ENCODE measurements around the gene TULP4. TPM values are rescaled to one million over a fixed set of nuclear protein-coding genes. Genes with fewer than 3 reads are reported as not detected.

TULP4 gene
- total RNA-seq, 1 experiment from 2014 or later: 82.0 TPM

GRCh38 chr6:158314737-158315136 lies 2.5 kb downstream of the TULP4 start:
- no peak for DNase-seq (ENCODE audit: low spot score)
- Histone ChIP-seq H3K4me1 (ENCODE audit: insufficient read depth, low read length, poor library complexity, severe bottlenecking) (peaks cover 22% of the 10 kb centered on the region), H3K9me3 (ENCODE audit: low read depth, low read length, poor library complexity, severe bottlenecking) (no peaks in the 10 kb centered on the region), H3K4me3 (ENCODE audit: low read depth, low read length, poor library complexity, severe bottlenecking) (no peak overlapping the region), H3K36me3 (ENCODE audit: insufficient read depth, low read length, poor library complexity, severe bottlenecking) (peaks cover 11% of the 10 kb centered on the region), H3K27me3 (replicated peaks; ENCODE audit: insufficient read depth, low read depth, low read length, poor library complexity) (no peaks in the 10 kb centered on the region), H3K27ac (ENCODE audit: low read depth, low read length, poor library complexity, severe bottlenecking) (no peak overlapping the region)
- intact Hi-C loops (cut with micrococcal nuclease; ENCODE audit: unreplicated experiment): no loop called here
- ChIA-PET CTCF (no interaction called here), POLR2A (ENCODE audit: low non-redundant PET) (no interaction called here)
- BruUV-seq (replicated peaks): no TSS peak
- TF ChIP-seq EZH2 (IDR thresholded peaks at IDR 0.05; ENCODE audit: borderline replicate concordance, low read depth, low read length, poor library complexity, severe bottlenecking) (no peak), CTCF (conservative IDR thresholded peaks at IDR 0.05; ENCODE audit: low read depth, low read length) (no peak)

GRCh38 chr6:158316022-158316421 lies 3.8 kb downstream of the TULP4 start:
- TF ChIP-seq EZH2 (IDR thresholded peaks at IDR 0.05; ENCODE audit: borderline replicate concordance, low read depth, low read length, poor library complexity, severe bottlenecking) (no peak), CTCF (conservative IDR thresholded peaks at IDR 0.05; ENCODE audit: low read depth, low read length) (no peak)
- Histone ChIP-seq H3K36me3 (ENCODE audit: insufficient read depth, low read length, poor library complexity, severe bottlenecking) (peaks cover 11% of the 10 kb centered on the region), H3K4me1 (ENCODE audit: insufficient read depth, low read length, poor library complexity, severe bottlenecking) (peaks cover 22% of the 10 kb centered on the region), H3K27ac (ENCODE audit: low read depth, low read length, poor library complexity, severe bottlenecking) (no peak overlapping the region), H3K4me3 (ENCODE audit: low read depth, low read length, poor library complexity, severe bottlenecking) (no peak overlapping the region), H3K27me3 (replicated peaks; ENCODE audit: insufficient read depth, low read depth, low read length, poor library complexity) (no peaks in the 10 kb centered on the region), H3K9me3 (ENCODE audit: low read depth, low read length, poor library complexity, severe bottlenecking) (no peaks in the 10 kb centered on the region)
- no peak for DNase-seq (ENCODE audit: low spot score)
- ChIA-PET POLR2A (ENCODE audit: low non-redundant PET) (no interaction called here), CTCF (no interaction called here)
- intact Hi-C loops (cut with micrococcal nuclease; ENCODE audit: unreplicated experiment): no loop called here
- no TSS peak for BruUV-seq (replicated peaks)

- TF ChIP-seq CTCF (conservative IDR thresholded peaks at IDR 0.05; ENCODE audit: low read depth, low read length) (no peak), EZH2 (IDR thresholded peaks at IDR 0.05; ENCODE audit: borderline replicate concordance, low read depth, low read length, poor library complexity, severe bottlenecking) (no peak)
- BruUV-seq (replicated peaks): no TSS peak
- Histone ChIP-seq H3K9me3 (ENCODE audit: low read depth, low read length, poor library complexity, severe bottlenecking) (peaks cover 7% of the 10 kb centered on the region), H3K4me1 (ENCODE audit: insufficient read depth, low read length, poor library complexity, severe bottlenecking) (peaks cover 16% of the 10 kb centered on the region), H3K4me3 (ENCODE audit: low read depth, low read length, poor library complexity, severe bottlenecking) (no peak overlapping the region), H3K27ac (ENCODE audit: low read depth, low read length, poor library complexity, severe bottlenecking) (no peak overlapping the region), H3K36me3 (ENCODE audit: insufficient read depth, low read length, poor library complexity, severe bottlenecking) (peaks cover 3% of the 10 kb centered on the region), H3K27me3 (replicated peaks; ENCODE audit: insufficient read depth, low read depth, low read length, poor library complexity) (no peaks in the 10 kb centered on the region)
- CTCF ChIA-PET: no interaction called here
- DNase-seq (ENCODE audit: low spot score): peak; percentile 50
- intact Hi-C loops (cut with micrococcal nuclease; ENCODE audit: unreplicated experiment): no loop called here
- POLR2A ChIA-PET (ENCODE audit: low non-redundant PET): no interaction called here
These were observed 9.7 kb downstream of the TULP4 start for GRCh38 chr6:158321960-158322359.

Data from A673 (cell line).